HCT116 (cell line): ENCODE data around the gene ATG2B. TPM values are rescaled to one million over a fixed set of nuclear protein-coding genes. Genes with fewer than 3 reads are reported as not detected.

Source experiments
- ATAC-seq: fragments of 200-7000 bp; cut with Tn5 transposase; 2 replicates; pipeline ENCODE4 v1.9.1; 2020; ENCODE audit warnings: mild to moderate bottlenecking, moderate library complexity
- BruUV-seq: library from RNA; stranded (reverse); fragments of 400-500 nt; replicated peaks from 2 replicates; lab custom pipeline; 2021; lab: Mats Ljungman, UMichigan
- CTCF ChIA-PET: fragments of 300-600 bp; sonication (Branson Sonifier 250); formaldehyde crosslinking; loops from one replicate; lab custom pipeline; 2021; ENCODE audit warnings: antibody characterized with exemption; lab: Charles Lee
- POLR2A ChIA-PET: fragments of 300-600, 350-600 bp; sonication (Branson Sonifier 250); formaldehyde crosslinking; loops from one replicate; lab custom pipeline; 2021; ENCODE audit warnings: antibody characterized with exemption; lab: Charles Lee
- RAD21 ChIA-PET, 2 experiments: fragments of 300-600 bp; sonication (Branson Sonifier 250); formaldehyde crosslinking; loops; one replicate each; lab custom pipeline; 2023; ENCODE audit warnings: low total read pairs in 2 of 2; ENCODE audit not compliant: uncharacterized antibody in 2 of 2, unreplicated experiment in 2 of 2, low non-redundant PET in 1 of 2; lab: Charles Lee
- DNase-seq: peaks from one replicate; pipeline ENCODE4 v3.0.0-alpha.2; 2010; ENCODE audit warnings: low read depth, low spot score
- H2AFZ ChIP-seq: fragments of 200-600 bp; shearing (Covaris generic), sonication (generic); 2 replicates; pipeline ENCODE4 v1.6.1; 2017; ENCODE audit warnings: low read depth, mixed run types, mixed read lengths, antibody characterized with exemption, low read length; ENCODE audit not compliant: poor library complexity, severe bottlenecking
- H3K27ac ChIP-seq: 2 replicates; pipeline ENCODE4 v1.5.1; 2012; ENCODE audit warnings: low read depth, low read length
- H3K27me3 ChIP-seq: fragments of 200-600 bp; sonication (generic); 2 replicates; pipeline ENCODE4 v1.6.1; 2016; ENCODE audit warnings: mixed run types, low read length, mixed read lengths; ENCODE audit not compliant: insufficient read depth
- H3K36me3 ChIP-seq, 2 experiments: fragments of 200-500 bp in 1 of 2; fragments of 200-600 bp in 1 of 2; sonication (Bioruptor generic) in 1 of 2; sonication (generic) in 1 of 2; 2 replicates each; pipeline versions ENCODE4 v1.5.1 to v1.6.1; 2014 to 2016; ENCODE audit warnings: low read length in 2 of 2, inconsistent platforms in 1 of 2, mixed read lengths in 1 of 2, mixed run types in 1 of 2; ENCODE audit not compliant: insufficient read depth in 2 of 2, control insufficient read depth in 1 of 2
- H3K4me1 ChIP-seq, 2 experiments: fragments of 200-600 bp in 1 of 2; sonication (generic) in 1 of 2; 2 replicates each; pipeline versions ENCODE4 v1.5.1 to v1.6.1; 2012 to 2017; ENCODE audit warnings: low read length in 2 of 2, inconsistent platforms in 1 of 2, mild to moderate bottlenecking in 1 of 2, mixed read lengths in 1 of 2, mixed run types in 1 of 2, moderate library complexity in 1 of 2; ENCODE audit not compliant: insufficient read depth in 2 of 2, control insufficient read depth in 1 of 2
- H3K4me2 ChIP-seq: fragments of 200-600 bp; sonication (generic); 2 replicates; pipeline ENCODE4 v1.6.1; 2017; ENCODE audit warnings: mixed run types, low read length, mixed read lengths
- H3K4me3 ChIP-seq, 2 experiments: fragments of 200-600 bp in 1 of 2; sonication (generic) in 1 of 2; replicated peaks in 1 of 2; 2 replicates each; pipeline ENCODE4 v1.5.1; 2011 to 2016; ENCODE audit warnings: low read length in 2 of 2, control low read depth in 1 of 2, low read depth in 1 of 2, mild to moderate bottlenecking in 1 of 2, mixed read lengths in 1 of 2, mixed run types in 1 of 2
- H3K79me2 ChIP-seq: fragments of 200-600 bp; sonication (generic); 2 replicates; pipeline ENCODE4 v1.6.1; 2017; ENCODE audit warnings: mild to moderate bottlenecking, mixed run types, low read length, moderate library complexity, mixed read lengths; ENCODE audit not compliant: insufficient read depth
- H3K9ac ChIP-seq: fragments of 200-600 bp; sonication (generic); 2 replicates; pipeline ENCODE4 v1.6.1; 2016; ENCODE audit warnings: low read length, mixed read lengths
- H3K9me2 ChIP-seq: fragments of 200-600 bp; sonication (generic), shearing (Covaris generic); 2 replicates; pipeline ENCODE4 v1.6.1; 2017; ENCODE audit warnings: mixed run types, mild to moderate bottlenecking, moderate library complexity; ENCODE audit not compliant: insufficient read depth
- H3K9me3 ChIP-seq, 2 experiments: fragments of 200-500 bp in 1 of 2; fragments of 200-600 bp in 1 of 2; sonication (Bioruptor generic) in 1 of 2; sonication (generic) in 1 of 2; 2 replicates each; pipeline ENCODE4 v1.6.1; 2014 to 2017; ENCODE audit warnings: low read length in 2 of 2, mixed read lengths in 2 of 2, inconsistent platforms in 1 of 2, low read depth in 1 of 2, mild to moderate bottlenecking in 1 of 2, mixed run types in 1 of 2, moderate library complexity in 1 of 2; ENCODE audit not compliant: control insufficient read depth in 1 of 2, insufficient read depth in 1 of 2
- H4K20me1 ChIP-seq: fragments of 200-600 bp; sonication (generic), shearing (Covaris generic); 2 replicates; pipeline ENCODE4 v1.6.1; 2017; ENCODE audit warnings: mixed run types, mild to moderate bottlenecking, moderate library complexity; ENCODE audit not compliant: insufficient read depth
- CEBPB ChIP-seq: IDR thresholded peaks from 2 replicates; pipeline ENCODE4 v1.6.1; 2012; ENCODE audit warnings: low read depth
- EZH2 ChIP-seq: fragments of 200-600 bp; sonication (generic); IDR thresholded peaks from 2 replicates; pipeline ENCODE4 v1.6.1; 2017; ENCODE audit warnings: antibody characterized with exemption, mixed run types
- FOSL1 ChIP-seq: IDR thresholded peaks from 2 replicates; pipeline ENCODE4 v1.6.1; 2012; ENCODE audit warnings: low read depth
- POLR2AphosphoS5 ChIP-seq: IDR thresholded peaks from 2 replicates; pipeline ENCODE4 v1.6.1; 2011; ENCODE audit warnings: mild to moderate bottlenecking, low read depth, low read length, moderate library complexity
- RAD21 ChIP-seq: IDR thresholded peaks from 2 replicates; pipeline ENCODE4 v1.6.1; 2012; ENCODE audit warnings: low read depth, mild to moderate bottlenecking
- SIN3A ChIP-seq: IDR thresholded peaks from 2 replicates; pipeline ENCODE4 v1.6.1; 2012; ENCODE audit warnings: low read depth
- SP1 ChIP-seq: IDR thresholded peaks from 2 replicates; pipeline ENCODE4 v1.6.1; 2012; ENCODE audit warnings: low read depth
- SRF ChIP-seq: IDR thresholded peaks from 2 replicates; pipeline ENCODE4 v1.6.1; 2012; ENCODE audit warnings: low read depth
- YY1 ChIP-seq: IDR thresholded peaks from 2 replicates; pipeline ENCODE4 v1.6.1; 2011; ENCODE audit warnings: low read length, low read depth, moderate library complexity, mild to moderate bottlenecking; ENCODE audit not compliant: insufficient replicate concordance; ENCODE audit errors: extremely low read depth
- intact Hi-C: fragments of 100-400 bp; cut with micrococcal nuclease; formaldehyde crosslinking; loops from 2 replicates; pipeline ENCODE4 v1.10.0; 2022
- total RNA-seq: library from RNA; stranded (reverse); gene quantifications from one replicate; pipeline ENCODE4 v1.2.1, GENCODE V29; 2021; ENCODE audit not compliant: unreplicated experiment
- TF ChIP-seq, protein P1 (sequence below), 3 experiments: fragments of 200-600 bp in 1 of 3; sonication (generic) in 1 of 3; IDR thresholded peaks in 2 of 3; conservative IDR thresholded peaks in 1 of 3; 2 replicates each; pipeline ENCODE4 v1.5.1; 2012 to 2017; ENCODE audit warnings: low read depth in 2 of 3, low read length in 2 of 3, antibody characterized with exemption in 1 of 3, borderline replicate concordance in 1 of 3, control low read depth in 1 of 3, mild to moderate bottlenecking in 1 of 3, mixed read lengths in 1 of 3, mixed run types in 1 of 3, moderate library complexity in 1 of 3; ENCODE audit not compliant: insufficient read depth in 1 of 3
- TF ChIP-seq, protein P2 (sequence below): IDR thresholded peaks from 2 replicates; pipeline ENCODE4 v1.6.1; 2012; ENCODE audit warnings: low read depth
- TF ChIP-seq, protein P3 (sequence below): IDR thresholded peaks from 2 replicates; pipeline ENCODE4 v1.6.1; 2012

ATG2B gene
- total RNA-seq, 1 experiment from 2014 or later, result 6.4 TPM

DNA sequence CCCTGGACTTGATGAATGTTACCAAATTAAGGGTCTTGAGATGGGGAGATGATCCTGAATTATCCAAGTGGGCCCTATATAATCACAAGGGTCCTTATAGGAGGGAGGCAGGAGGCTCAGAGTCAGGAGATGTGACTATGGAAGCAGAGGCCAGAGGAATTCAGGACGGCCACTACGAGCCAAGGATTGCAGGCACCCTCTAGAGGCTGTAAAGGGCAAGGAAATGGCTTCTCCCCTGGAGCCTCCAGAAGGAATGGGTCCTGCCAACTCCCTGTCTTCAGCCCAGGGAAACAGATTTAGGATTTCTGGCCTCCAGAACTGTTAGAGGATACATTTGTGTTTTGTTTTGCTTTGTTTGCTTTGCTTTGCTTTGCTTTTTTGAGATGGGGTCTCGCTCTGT lies 98.3 kb downstream of the ATG2B start:
- DNase-seq (no peak), ATAC-seq (peak; percentile 87)
- Histone ChIP-seq H3K27ac (no peak overlapping the region), H3K9me3 (no peaks in the 10 kb centered on the region), H3K27me3 (peaks cover 13% of the 10 kb centered on the region; the same call in 1 of the 2 replicates), H4K20me1 (no peaks in the 10 kb centered on the region), H3K9ac (no peak overlapping the region), H2AFZ (no peak overlapping the region), H3K79me2 (no peaks in the 10 kb centered on the region), H3K4me1 (no peaks in the 10 kb centered on the region), H3K36me3 (no peaks in the 10 kb centered on the region), H3K4me3 (no peak overlapping the region), H3K4me2 (no peak overlapping the region), H3K9me2 (no peaks in the 10 kb centered on the region)
- POLR2A ChIA-PET, result no interaction called here
- CTCF ChIA-PET, result interaction anchor here (1.4 kb wide), 1 partner anchor 10 kb away, joined by 3 read pairs; no protein-coding TSS in a partner anchor
- RAD21 ChIA-PET, result no interaction called here
- BruUV-seq, result no TSS peak
- intact Hi-C loops, result no loop called here
- TF ChIP-seq EZH2 (no peak), SIN3A (no peak), YY1 (peak; percentile 9), CEBPB (no peak), RAD21 (peak; percentile 61), SRF (no peak)
- TF ChIP-seq, protein P1, sequence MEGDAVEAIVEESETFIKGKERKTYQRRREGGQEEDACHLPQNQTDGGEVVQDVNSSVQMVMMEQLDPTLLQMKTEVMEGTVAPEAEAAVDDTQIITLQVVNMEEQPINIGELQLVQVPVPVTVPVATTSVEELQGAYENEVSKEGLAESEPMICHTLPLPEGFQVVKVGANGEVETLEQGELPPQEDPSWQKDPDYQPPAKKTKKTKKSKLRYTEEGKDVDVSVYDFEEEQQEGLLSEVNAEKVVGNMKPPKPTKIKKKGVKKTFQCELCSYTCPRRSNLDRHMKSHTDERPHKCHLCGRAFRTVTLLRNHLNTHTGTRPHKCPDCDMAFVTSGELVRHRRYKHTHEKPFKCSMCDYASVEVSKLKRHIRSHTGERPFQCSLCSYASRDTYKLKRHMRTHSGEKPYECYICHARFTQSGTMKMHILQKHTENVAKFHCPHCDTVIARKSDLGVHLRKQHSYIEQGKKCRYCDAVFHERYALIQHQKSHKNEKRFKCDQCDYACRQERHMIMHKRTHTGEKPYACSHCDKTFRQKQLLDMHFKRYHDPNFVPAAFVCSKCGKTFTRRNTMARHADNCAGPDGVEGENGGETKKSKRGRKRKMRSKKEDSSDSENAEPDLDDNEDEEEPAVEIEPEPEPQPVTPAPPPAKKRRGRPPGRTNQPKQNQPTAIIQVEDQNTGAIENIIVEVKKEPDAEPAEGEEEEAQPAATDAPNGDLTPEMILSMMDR (IDR thresholded peaks at IDR 0.05 in 2 of 3, conservative IDR thresholded peaks at IDR 0.05 in 1 of 3; ENCODE audit: borderline replicate concordance in 1 of 3, insufficient read depth in 1 of 3, low read depth in 2 of 3, low read length in 2 of 3), result peak; percentile 46 to 62 (median 51); a peak in 5 of 6 replicates

DNA sequence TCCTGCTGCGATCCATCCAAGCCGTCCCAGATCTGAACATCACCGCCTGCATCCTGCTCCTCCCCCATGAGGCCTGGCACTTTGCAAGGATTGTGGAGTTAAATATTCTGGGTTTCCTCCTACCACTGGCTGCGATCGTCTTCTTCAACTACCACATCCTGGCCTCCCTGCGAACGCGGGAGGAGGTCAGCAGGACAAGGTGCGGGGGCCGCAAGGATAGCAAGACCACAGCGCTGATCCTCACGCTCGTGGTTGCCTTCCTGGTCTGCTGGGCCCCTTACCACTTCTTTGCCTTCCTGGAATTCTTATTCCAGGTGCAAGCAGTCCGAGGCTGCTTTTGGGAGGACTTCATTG lies 99.0 kb downstream of the ATG2B start:
- no peak overlapping the region for H3K4me3 ChIP-seq
- H3K27ac ChIP-seq, result no peak overlapping the region
- intact Hi-C loops, result no loop called here
- H3K9ac ChIP-seq, result no peak overlapping the region
- no peaks in the 10 kb centered on the region for H3K36me3 ChIP-seq
- ChIA-PET RAD21 (no interaction called here), CTCF (interaction anchor here (1.6 kb wide), 1 partner anchor 164 kb away, joined by 3 read pairs; no protein-coding TSS in a partner anchor), POLR2A (no interaction called here)
- no peak for DNase-seq
- peaks cover 15% of the 10 kb centered on the region; the same call in 1 of the 2 replicates for H3K27me3 ChIP-seq
- no peaks in the 10 kb centered on the region for H3K9me3 ChIP-seq
- no peaks in the 10 kb centered on the region for H4K20me1 ChIP-seq
- H3K4me1 ChIP-seq, result no peaks in the 10 kb centered on the region
- no TSS peak for BruUV-seq
- no peaks in the 10 kb centered on the region for H3K9me2 ChIP-seq
- no peaks in the 10 kb centered on the region for H3K79me2 ChIP-seq
- H2AFZ ChIP-seq, result no peak overlapping the region
- no peak for ATAC-seq
- H3K4me2 ChIP-seq, result no peak overlapping the region
- TF ChIP-seq SRF (no peak), CEBPB (no peak), POLR2AphosphoS5 (no peak), SP1 (no peak), FOSL1 (no peak)
- TF ChIP-seq, protein P2, sequence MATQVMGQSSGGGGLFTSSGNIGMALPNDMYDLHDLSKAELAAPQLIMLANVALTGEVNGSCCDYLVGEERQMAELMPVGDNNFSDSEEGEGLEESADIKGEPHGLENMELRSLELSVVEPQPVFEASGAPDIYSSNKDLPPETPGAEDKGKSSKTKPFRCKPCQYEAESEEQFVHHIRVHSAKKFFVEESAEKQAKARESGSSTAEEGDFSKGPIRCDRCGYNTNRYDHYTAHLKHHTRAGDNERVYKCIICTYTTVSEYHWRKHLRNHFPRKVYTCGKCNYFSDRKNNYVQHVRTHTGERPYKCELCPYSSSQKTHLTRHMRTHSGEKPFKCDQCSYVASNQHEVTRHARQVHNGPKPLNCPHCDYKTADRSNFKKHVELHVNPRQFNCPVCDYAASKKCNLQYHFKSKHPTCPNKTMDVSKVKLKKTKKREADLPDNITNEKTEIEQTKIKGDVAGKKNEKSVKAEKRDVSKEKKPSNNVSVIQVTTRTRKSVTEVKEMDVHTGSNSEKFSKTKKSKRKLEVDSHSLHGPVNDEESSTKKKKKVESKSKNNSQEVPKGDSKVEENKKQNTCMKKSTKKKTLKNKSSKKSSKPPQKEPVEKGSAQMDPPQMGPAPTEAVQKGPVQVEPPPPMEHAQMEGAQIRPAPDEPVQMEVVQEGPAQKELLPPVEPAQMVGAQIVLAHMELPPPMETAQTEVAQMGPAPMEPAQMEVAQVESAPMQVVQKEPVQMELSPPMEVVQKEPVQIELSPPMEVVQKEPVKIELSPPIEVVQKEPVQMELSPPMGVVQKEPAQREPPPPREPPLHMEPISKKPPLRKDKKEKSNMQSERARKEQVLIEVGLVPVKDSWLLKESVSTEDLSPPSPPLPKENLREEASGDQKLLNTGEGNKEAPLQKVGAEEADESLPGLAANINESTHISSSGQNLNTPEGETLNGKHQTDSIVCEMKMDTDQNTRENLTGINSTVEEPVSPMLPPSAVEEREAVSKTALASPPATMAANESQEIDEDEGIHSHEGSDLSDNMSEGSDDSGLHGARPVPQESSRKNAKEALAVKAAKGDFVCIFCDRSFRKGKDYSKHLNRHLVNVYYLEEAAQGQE, result no peak
- TF ChIP-seq, protein P1 (IDR thresholded peaks at IDR 0.05 in 2 of 3, conservative IDR thresholded peaks at IDR 0.05 in 1 of 3; ENCODE audit: borderline replicate concordance in 1 of 3, insufficient read depth in 1 of 3, low read depth in 2 of 3, low read length in 2 of 3), result no peak
- TF ChIP-seq, protein P3, sequence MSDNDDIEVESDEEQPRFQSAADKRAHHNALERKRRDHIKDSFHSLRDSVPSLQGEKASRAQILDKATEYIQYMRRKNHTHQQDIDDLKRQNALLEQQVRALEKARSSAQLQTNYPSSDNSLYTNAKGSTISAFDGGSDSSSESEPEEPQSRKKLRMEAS, result no peak
